Stimulated activated memory B cell treated with anti-CD40 and anti-IgM and Interleukin-4, amounts not matched to agents 10 μg/mL and 1 μg/mL and 100 μg/mL, for 72 hours (primary cell): Measurements from ENCODE around the gene RHOV.
A peak's percentile ranks its signal among the peaks of the same experiment; 100 is the strongest.
"Not testable (repeated sequence)": the region's sequence is repeated elsewhere in the genome, so short reads cannot be mapped to it uniquely, and the experiment has no call there.

Source experiments
- ATAC-seq: fragments of 150-1000 bp; cut with Tn5 transposase; 2 replicates; pipeline ENCODE4 v1.10.0; 2021
- H3K27ac Mint-ChIP-seq: one replicate; pipeline ENCODE4 v1.8.0; 2022; ENCODE audit warnings: mild to moderate bottlenecking, mixed read lengths
- H3K27me3 Mint-ChIP-seq: one replicate; pipeline ENCODE4 v1.8.0; 2022; ENCODE audit warnings: mixed read lengths
- H3K36me3 Mint-ChIP-seq: one replicate; pipeline ENCODE4 v1.8.0; 2022; ENCODE audit warnings: mixed read lengths
- H3K4me1 Mint-ChIP-seq: one replicate; pipeline ENCODE4 v1.8.0; 2022; ENCODE audit warnings: mixed read lengths
- H3K4me3 Mint-ChIP-seq: one replicate; pipeline ENCODE4 v1.8.0; 2022; ENCODE audit warnings: mild to moderate bottlenecking, moderate library complexity, mixed read lengths
- H3K9me3 Mint-ChIP-seq: one replicate; pipeline ENCODE4 v1.8.0; 2022; ENCODE audit warnings: mixed read lengths

The RHOV gene

GRCh38 chr15:40869686-40870085, 4.3 kb downstream of the RHOV start:
- H3K27me3 Mint-ChIP-seq = no peaks in the 10 kb centered on the region
- H3K27ac Mint-ChIP-seq = no peak overlapping the region
- no peaks in the 10 kb centered on the region for H3K9me3 Mint-ChIP-seq
- ATAC-seq = no peak
- no peaks in the 10 kb centered on the region for H3K36me3 Mint-ChIP-seq
- H3K4me1 Mint-ChIP-seq = peaks cover 38% of the 10 kb centered on the region
- no peak overlapping the region for H3K4me3 Mint-ChIP-seq

- peaks cover 9% of the 10 kb centered on the region for H3K27me3 Mint-ChIP-seq
- H3K27ac Mint-ChIP-seq = no peak overlapping the region
- no peaks in the 10 kb centered on the region for H3K9me3 Mint-ChIP-seq
- no peak overlapping the region for H3K4me3 Mint-ChIP-seq
- peaks cover 20% of the 10 kb centered on the region for H3K4me1 Mint-ChIP-seq
- no peak for ATAC-seq
- H3K36me3 Mint-ChIP-seq = no peaks in the 10 kb centered on the region
These were observed 6.8 kb downstream of the RHOV start for GRCh38 chr15:40867199-40867598.

DNA sequence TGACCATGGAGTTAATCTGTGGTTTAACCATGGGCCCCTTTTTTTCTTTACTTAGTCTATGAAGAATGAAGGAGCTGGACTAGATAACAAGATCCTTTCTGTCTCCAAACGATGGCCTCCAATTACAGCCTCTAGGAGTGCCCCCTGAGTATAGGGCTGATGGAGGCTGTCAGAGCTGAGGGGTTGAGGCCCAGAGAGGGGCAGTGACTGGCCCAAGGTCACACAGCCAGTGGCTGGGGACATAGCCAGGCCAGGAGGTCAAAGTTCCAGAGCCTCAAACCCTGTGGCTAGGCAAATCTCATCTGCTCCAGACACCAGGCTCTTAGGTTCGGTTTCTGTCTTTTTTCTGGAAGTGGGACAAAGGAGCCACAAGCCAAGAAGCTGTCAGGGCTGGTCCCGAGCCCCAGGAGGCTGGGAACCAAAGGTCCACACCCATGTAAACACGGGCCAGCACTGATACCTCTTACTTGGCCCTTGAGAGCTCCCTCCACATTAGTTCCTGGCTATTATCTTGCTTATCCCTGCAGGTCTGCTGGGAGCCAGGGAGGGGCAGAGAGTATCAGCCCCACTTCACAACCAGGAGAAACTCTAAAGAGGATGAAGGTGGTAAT, 10.3 kb downstream of the RHOV start:
- no peaks in the 10 kb centered on the region for H3K9me3 Mint-ChIP-seq
- no peak overlapping the region for H3K4me3 Mint-ChIP-seq
- H3K36me3 Mint-ChIP-seq = no peaks in the 10 kb centered on the region
- no peak for ATAC-seq
- H3K27ac Mint-ChIP-seq = no peak overlapping the region
- peaks cover 10% of the 10 kb centered on the region for H3K4me1 Mint-ChIP-seq
- H3K27me3 Mint-ChIP-seq = peaks cover 9% of the 10 kb centered on the region

DNA sequence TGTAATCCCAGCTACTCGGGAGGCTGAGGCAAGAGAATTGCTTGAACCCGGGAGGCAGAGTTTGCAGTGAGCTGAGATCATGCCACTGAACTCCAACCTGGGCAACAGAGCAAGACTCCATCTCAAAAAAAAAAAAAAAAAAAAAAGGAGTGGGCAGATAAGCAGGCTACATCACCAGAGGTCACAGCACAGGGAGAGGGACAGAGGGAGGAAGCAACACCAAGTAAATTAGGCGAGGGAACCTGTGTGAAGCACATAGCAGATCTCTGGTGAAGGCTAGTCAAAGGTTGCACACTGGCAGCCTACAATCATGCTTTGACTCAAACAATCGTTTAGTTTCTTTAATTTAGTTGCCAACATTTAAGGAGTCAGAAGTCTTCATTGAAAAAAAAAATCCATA, 12.9 kb downstream of the RHOV start:
- H3K9me3 Mint-ChIP-seq, H3K4me3 Mint-ChIP-seq, ATAC-seq, H3K27me3 Mint-ChIP-seq, H3K36me3 Mint-ChIP-seq, H3K27ac Mint-ChIP-seq: not testable (repeated sequence)
- H3K4me1 Mint-ChIP-seq = peaks cover 18% of the 10 kb centered on the region

- peak; percentile 86 for ATAC-seq
- Mint-ChIP-seq H3K27me3 (peaks cover 9% of the 10 kb centered on the region), H3K4me1 (peaks cover 18% of the 10 kb centered on the region), H3K36me3 (peaks cover 12% of the 10 kb centered on the region), H3K9me3 (no peaks in the 10 kb centered on the region), H3K27ac (no peak overlapping the region), H3K4me3 (no peak overlapping the region)
These were observed 14.7 kb downstream of the RHOV start for GRCh38 chr15:40859206-40859851.

DNA sequence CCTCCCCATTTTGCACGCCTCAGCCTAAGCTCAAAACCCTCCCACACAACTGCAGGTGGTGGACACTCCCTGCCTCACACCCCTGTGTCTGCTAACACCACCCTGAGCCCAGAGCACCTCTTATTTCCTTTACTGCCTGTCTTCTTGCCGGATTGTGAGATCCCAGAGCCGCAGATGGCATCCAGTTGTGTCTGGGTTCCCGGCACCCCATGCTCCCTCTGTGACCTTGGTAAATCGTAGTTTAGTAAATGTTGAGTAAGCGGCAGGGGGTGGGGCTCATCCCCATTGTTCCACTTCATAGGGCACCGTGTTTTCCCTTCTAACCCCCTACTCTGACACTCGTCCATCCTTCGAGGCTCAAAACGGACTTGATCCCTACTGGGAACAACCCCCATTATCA, 15.3 kb downstream of the RHOV start:
- H3K4me3 Mint-ChIP-seq = no peak overlapping the region
- peaks cover 18% of the 10 kb centered on the region for H3K4me1 Mint-ChIP-seq
- no peak overlapping the region for H3K27ac Mint-ChIP-seq
- no peak for ATAC-seq
- no peaks in the 10 kb centered on the region for H3K9me3 Mint-ChIP-seq
- H3K36me3 Mint-ChIP-seq = peaks cover 19% of the 10 kb centered on the region
- H3K27me3 Mint-ChIP-seq = peaks cover 9% of the 10 kb centered on the region

DNA sequence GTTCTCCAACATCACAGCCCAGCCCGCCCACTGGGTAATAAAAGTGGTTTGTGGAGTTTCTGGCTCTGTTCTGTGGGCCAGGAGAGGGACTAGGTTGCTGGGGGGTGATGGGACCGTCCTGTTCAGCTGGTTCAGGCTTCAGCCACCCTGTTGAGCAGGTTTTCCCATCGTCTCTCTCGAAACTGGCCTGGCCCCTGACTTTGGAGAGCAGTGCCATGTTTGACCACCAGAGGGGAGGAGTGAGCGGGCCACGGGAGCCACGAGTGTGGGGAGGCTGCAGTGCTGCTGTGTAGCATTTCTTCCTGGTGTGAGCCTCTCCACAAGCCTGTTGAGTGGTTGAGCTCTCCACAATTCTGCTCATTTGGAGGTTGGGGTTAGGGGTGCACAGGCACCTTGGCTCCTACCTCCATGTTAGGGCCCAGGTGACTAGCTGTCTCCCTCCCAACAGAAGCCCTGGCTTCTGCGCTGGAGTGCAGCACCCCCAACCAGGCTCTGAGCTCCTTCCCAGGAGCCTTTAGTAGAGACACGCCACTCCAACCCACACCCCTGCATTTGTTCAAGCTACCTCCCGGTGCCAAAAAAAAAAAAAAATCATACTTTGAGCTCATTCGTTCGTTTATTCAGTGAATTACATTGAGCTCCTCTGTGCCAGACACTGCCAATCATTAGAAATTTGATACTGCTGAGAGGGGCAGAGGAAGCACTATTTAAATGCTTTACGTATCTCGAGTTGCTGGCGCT, 16.3 kb downstream of the RHOV start:
- peak; percentile 78 for ATAC-seq
- Mint-ChIP-seq H3K4me3 (no peak overlapping the region), H3K27ac (peak overlapping the region; percentile 59), H3K27me3 (peaks cover 4% of the 10 kb centered on the region), H3K9me3 (no peaks in the 10 kb centered on the region), H3K36me3 (peaks cover 21% of the 10 kb centered on the region), H3K4me1 (peaks cover 18% of the 10 kb centered on the region)

GRCh38 chr15:40856746-40857145, 17.3 kb downstream of the RHOV start:
- ATAC-seq = no peak
- H3K4me1 Mint-ChIP-seq = peaks cover 18% of the 10 kb centered on the region
- no peak overlapping the region for H3K27ac Mint-ChIP-seq

GRCh38 chr15:40855706-40856234, 18.3 kb downstream of the RHOV start:
- ATAC-seq = no peak
- H3K27me3 Mint-ChIP-seq = no peaks in the 10 kb centered on the region
- H3K9me3 Mint-ChIP-seq = no peaks in the 10 kb centered on the region
- peaks cover 29% of the 10 kb centered on the region for H3K36me3 Mint-ChIP-seq
- peaks cover 18% of the 10 kb centered on the region for H3K4me1 Mint-ChIP-seq
- H3K27ac Mint-ChIP-seq = no peak overlapping the region
- no peak overlapping the region for H3K4me3 Mint-ChIP-seq

More at GRCh38 chr15:40856746-40857145, 17.3 kb downstream of the RHOV start:
- Mint-ChIP-seq H3K9me3 (no peaks in the 10 kb centered on the region), H3K4me3 (no peak overlapping the region), H3K27me3 (no peaks in the 10 kb centered on the region), H3K36me3 (peaks cover 21% of the 10 kb centered on the region)

- ATAC-seq = no peak
- Mint-ChIP-seq H3K36me3 (peaks cover 35% of the 10 kb centered on the region), H3K27ac (no peak overlapping the region), H3K4me1 (peaks cover 13% of the 10 kb centered on the region), H3K9me3 (no peaks in the 10 kb centered on the region), H3K27me3 (no peaks in the 10 kb centered on the region), H3K4me3 (no peak overlapping the region)
These were observed 19.9 kb downstream of the RHOV start for GRCh38 chr15:40854161-40854560.

- Mint-ChIP-seq H3K27ac (no peak overlapping the region), H3K27me3 (no peaks in the 10 kb centered on the region), H3K4me1 (peaks cover 8% of the 10 kb centered on the region), H3K4me3 (no peak overlapping the region), H3K9me3 (no peaks in the 10 kb centered on the region), H3K36me3 (peaks cover 35% of the 10 kb centered on the region)
- ATAC-seq = no peak
These were observed 20.7 kb downstream of the RHOV start for GRCh38 chr15:40853241-40853890.

DNA sequence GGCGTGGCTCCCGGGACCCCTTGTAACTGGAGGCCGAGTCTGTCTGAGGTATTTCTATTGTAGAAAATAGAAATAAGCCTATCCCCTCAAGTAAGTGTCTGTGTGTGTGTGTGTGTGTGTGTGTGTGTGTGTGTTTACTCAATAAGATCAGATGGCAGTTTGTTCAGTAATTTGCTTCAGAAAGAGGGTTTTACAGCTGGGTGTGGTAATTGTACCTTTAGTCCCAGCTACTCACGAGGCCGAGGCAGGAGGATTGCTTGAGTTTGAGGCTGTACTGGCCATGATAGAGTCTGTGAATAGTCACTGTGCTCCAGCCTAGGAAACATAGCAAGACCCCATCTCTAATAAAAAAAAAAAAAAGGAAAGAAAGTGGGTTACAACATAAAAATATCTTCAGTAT, 21.5 kb downstream of the RHOV start:
- H3K27ac Mint-ChIP-seq = peak overlapping the region; percentile 6
- H3K4me1 Mint-ChIP-seq = peaks cover 11% of the 10 kb centered on the region
- no peak for ATAC-seq
- no peaks in the 10 kb centered on the region for H3K27me3 Mint-ChIP-seq
- H3K36me3 Mint-ChIP-seq = peaks cover 35% of the 10 kb centered on the region
- H3K4me3 Mint-ChIP-seq = no peak overlapping the region
- H3K9me3 Mint-ChIP-seq = no peaks in the 10 kb centered on the region

- no peaks in the 10 kb centered on the region for H3K9me3 Mint-ChIP-seq
- no peak overlapping the region for H3K4me3 Mint-ChIP-seq
- H3K27ac Mint-ChIP-seq = no peak overlapping the region
These were observed 23.4 kb downstream of the RHOV start for GRCh38 chr15:40850576-40851112.

GRCh38 chr15:40847223-40847961, 26.6 kb downstream of the RHOV start:
- ATAC-seq = peak; percentile 72
- H3K27ac Mint-ChIP-seq = peak overlapping the region; percentile 59
- no peaks in the 10 kb centered on the region for H3K27me3 Mint-ChIP-seq
- peaks cover 39% of the 10 kb centered on the region for H3K4me1 Mint-ChIP-seq
- peak overlapping the region; percentile 46 for H3K4me3 Mint-ChIP-seq
- no peaks in the 10 kb centered on the region for H3K9me3 Mint-ChIP-seq
- peaks cover 14% of the 10 kb centered on the region for H3K36me3 Mint-ChIP-seq

More at GRCh38 chr15:40850576-40851112, 23.4 kb downstream of the RHOV start:
- peaks cover 27% of the 10 kb centered on the region for H3K4me1 Mint-ChIP-seq
- peaks cover 28% of the 10 kb centered on the region for H3K36me3 Mint-ChIP-seq
- ATAC-seq = no peak
- no peaks in the 10 kb centered on the region for H3K27me3 Mint-ChIP-seq
